Immature natural killer cell (primary cell): ENCODE results near the gene L3MBTL3. TPM values are rescaled to one million over a fixed set of nuclear protein-coding genes. Genes with fewer than 3 reads are reported as not detected.

Source experiments
- DNase-seq, 3 donors: peaks; one replicate each; pipeline ENCODE4 v3.0.0; 2022; ENCODE audit warnings: mixed read lengths in 1 of 3
- H3K27ac Mint-ChIP-seq, 6 donors: one replicate each; pipeline ENCODE4 v1.8.0; 2020; ENCODE audit warnings: mixed read lengths in 6 of 6, mild to moderate bottlenecking in 5 of 6, inconsistent platforms in 4 of 6, moderate library complexity in 3 of 6
- H3K27me3 Mint-ChIP-seq, 3 donors: one replicate each; pipeline ENCODE4 v1.8.0; 2020 to 2021; ENCODE audit warnings: low read depth in 3 of 3, mild to moderate bottlenecking in 3 of 3, mixed read lengths in 3 of 3, moderate library complexity in 3 of 3, inconsistent platforms in 1 of 3
- H3K36me3 Mint-ChIP-seq, 3 donors: one replicate each; pipeline ENCODE4 v1.8.0; 2020; ENCODE audit warnings: mixed read lengths in 3 of 3, inconsistent platforms in 2 of 3, mild to moderate bottlenecking in 2 of 3
- H3K4me1 Mint-ChIP-seq, 2 donors: one replicate each; pipeline ENCODE4 v1.8.0; 2020; ENCODE audit warnings: inconsistent platforms in 2 of 2, mild to moderate bottlenecking in 2 of 2, mixed read lengths in 2 of 2, moderate library complexity in 1 of 2
- H3K4me3 Mint-ChIP-seq, 5 donors: one replicate each; pipeline ENCODE4 v1.8.0; 2020; ENCODE audit warnings: mild to moderate bottlenecking in 5 of 5, mixed read lengths in 5 of 5, inconsistent platforms in 3 of 5, moderate library complexity in 3 of 5
- H3K9me3 Mint-ChIP-seq, 6 donors: one replicate each; pipeline ENCODE4 v1.8.0; 2020; ENCODE audit warnings: mild to moderate bottlenecking in 6 of 6, mixed read lengths in 6 of 6, inconsistent platforms in 4 of 6, moderate library complexity in 3 of 6
- polyA plus RNA-seq, 3 donors: library from polyadenylated mRNA; unstranded; fragments of 300-500 nt; fragmentation: Illumina TruSeq; gene quantifications; one replicate each; pipeline ENCODE4 v1.2.3, GENCODE V29; 2021

The L3MBTL3 gene
- polyA plus RNA-seq, 3 donors from 2014 or later: 2.3 to 5.3 (median 4.3) TPM

GRCh38 chr6:130189531-130190397 is 171.4 kb downstream of the L3MBTL3 start:
- Mint-ChIP-seq H3K27me3 (peaks cover 0 to 3% (median 0%) of the 10 kb centered on the region in 3 donors), H3K4me1 (peaks cover 96 to 98% of the 10 kb centered on the region in 2 donors), H3K9me3 (no peaks in the 10 kb centered on the region), H3K27ac (peak overlapping the region; percentile 81 to 92 (median 90)), H3K36me3 (peaks cover 7 to 40% (median 8%) of the 10 kb centered on the region in 3 donors), H3K4me3 (peak overlapping the region; percentile 3 to 60 (median 44))
- DNase-seq: no peak

Other genes with a start within 250 kb of the L3MBTL3 start
- gene TMEM244, start 157.3 kb upstream of the L3MBTL3 start, polyA plus RNA-seq: under 1 TPM in 1 of 3 donors, not detected in 2; 0.76 TPM
- gene SAMD3, start 204.4 kb downstream of the L3MBTL3 start, polyA plus RNA-seq: 100 to 1,000 TPM; 208 to 376 (median 275) TPM